Psoas muscle (tissue), 8 donors: Measurements from ENCODE around the gene CTSV. TPM values are rescaled to one million over a fixed set of nuclear protein-coding genes. Genes with fewer than 3 reads are reported as not detected.
A peak's percentile ranks its signal among the peaks of the same experiment; 100 is the strongest.
"Not testable (repeated sequence)": the region's sequence is repeated elsewhere in the genome, so short reads cannot be mapped to it uniquely, and the experiment has no call there.

ENCODE experiments used
- ATAC-seq, 4 donors: fragments of 200-7000 bp; cut with Tn5 transposase; one replicate each; pipeline ENCODE4 v1.9.1; 2020; ENCODE audit warnings: moderate library complexity in 3 of 4, mild to moderate bottlenecking in 2 of 4
- DNase-seq, 2 donors: peaks; one replicate each; pipeline ENCODE4 v3.0.0-alpha.2; 2020
- H3K27ac ChIP-seq: fragments of 200-600 bp; one replicate; pipeline ENCODE4 v1.8.0; 2022
- H3K27me3 ChIP-seq, 3 donors: fragments of 200-600 bp in 1 of 3; one replicate each; pipeline versions ENCODE4 v1.6.1 to v1.8.0; 2013 to 2022; ENCODE audit warnings: low read length in 2 of 3, mild to moderate bottlenecking in 2 of 3, moderate library complexity in 1 of 3; ENCODE audit not compliant: insufficient read depth in 3 of 3
- H3K36me3 ChIP-seq, 2 donors: fragments of 200-600 bp in 1 of 2; one replicate each; pipeline versions ENCODE4 v1.6.1 to v1.8.0; 2013 to 2022; ENCODE audit warnings: low read depth in 1 of 2, mild to moderate bottlenecking in 1 of 2, moderate library complexity in 1 of 2; ENCODE audit not compliant: insufficient read depth in 1 of 2
- H3K4me1 ChIP-seq: fragments of 200-600 bp; one replicate; pipeline ENCODE4 v1.8.0; 2022
- H3K4me3 ChIP-seq: fragments of 200-600 bp; one replicate; pipeline ENCODE4 v1.8.0; 2022; ENCODE audit warnings: mild to moderate bottlenecking
- H3K9me3 ChIP-seq: fragments of 200-600 bp; one replicate; pipeline ENCODE4 v1.8.0; 2022
- CTCF ChIP-seq: fragments of 200-600 bp; IDR thresholded peaks from one replicate; pipeline ENCODE4 v1.8.0; 2022; ENCODE audit warnings: antibody characterized with exemption
- WGBS, 3 donors: extraction: QIAGEN DNeasy Blood & Tissue Kit; methylation state at CpG; one replicate each; pipeline versions ENCODE4 v1.1.6 to v1.1.7; 2013; 5-methylcytosine and 5-hydroxymethylcytosine counted together
- intact Hi-C, 2 donors: fragments of 100-400 bp; cut with DNase I; formaldehyde crosslinking; loops; one replicate each; pipeline versions ENCODE4 v1.11.0 to v1.14.2; 2022
- polyA plus RNA-seq, 3 donors: library from polyadenylated mRNA; stranded (reverse); fragments of 200-250 nt; gene quantifications; one replicate each; pipeline ENCODE4 v1.2.3, GENCODE V29; 2013
- total RNA-seq, 4 donors: library from RNA; stranded (reverse); fragmentation: NEBNext Ultra II Directional in 2 of 4; extraction: Animal tissue kit (Norgen Biotek cat#: 25700) in 2 of 4; gene quantifications; one replicate each; pipeline versions ENCODE4 v1.2.1 to v1.2.4, GENCODE V29; 2021 to 2023
- donor health status: healthy with polysubstance abuse.
- donor health status: DM: no; HTN: no; CAD: no; lungs with moderate emphysema.
- donor health status: Bipolar disorder and iron deficiency.
- donor health status: healthy.
- donor health status: DM: yes; HTN: yes; CAD: no.
- donor health status: DM: no; HTN: no; CAD: no.
- donor health status: DM: no; HTN: no; CAD: no.
- donor health status: DM: yes; HTN: yes; CAD: no.

The CTSV gene
- total and polyA plus RNA-seq, 7 donors, result 0.17 to 1.8 (median 0.39) TPM; not detected in 1

- H3K9me3 ChIP-seq, result no peaks in the 10 kb centered on the region
- no peak for DNase-seq
- H3K27ac ChIP-seq, result no peak overlapping the region
- ATAC-seq, result peak; percentile 23 to 65 (median 40)
- intact Hi-C loops, result loop anchor here in 1 of 2 donors (5.0 kb wide), 1 partner anchor 182 kb away; no protein-coding TSS in a partner anchor
- H3K4me1 ChIP-seq, result no peaks in the 10 kb centered on the region
- no peak for TF ChIP-seq CTCF
- H3K27me3 ChIP-seq, result peaks cover 0 to 2% (median 0%) of the 10 kb centered on the region in 3 donors
- WGBS, 3 donors, result 2 to 8% (median 2%) methylated on average over 12 of the region's 12 CpGs
- no peaks in the 10 kb centered on the region for H3K36me3 ChIP-seq
- H3K4me3 ChIP-seq, result peak overlapping the region; percentile 73
Measured at GRCh38 chr9:97039514-97039860, 545 bp upstream of the CTSV start.

DNA sequence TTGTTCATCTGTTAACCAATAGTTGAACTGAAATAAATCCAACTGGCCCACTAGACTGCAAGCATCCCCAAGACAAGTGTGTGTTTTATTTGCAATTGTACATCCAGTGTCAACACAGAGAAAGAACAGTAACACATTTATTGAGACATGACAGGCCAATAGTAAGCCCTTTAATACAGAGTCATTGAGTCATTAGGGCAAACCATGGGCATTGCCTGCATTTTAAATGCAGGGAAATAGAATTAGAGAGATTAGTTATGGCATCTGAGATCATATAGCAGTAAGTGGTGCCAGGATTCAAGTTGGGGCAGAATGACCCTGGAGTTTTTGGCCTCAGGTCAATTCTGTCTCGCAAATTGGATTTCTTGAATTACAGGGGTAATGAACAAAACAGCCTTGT is 15.4 kb downstream of the CTSV start:
- H3K36me3 ChIP-seq, H3K27me3 ChIP-seq, H3K4me1 ChIP-seq, H3K9me3 ChIP-seq, DNase-seq, H3K4me3 ChIP-seq, ATAC-seq, H3K27ac ChIP-seq, intact Hi-C loops: not testable (repeated sequence)
- WGBS, 3 donors, result 55 to 75% (median 67%) methylated on average over 1 of the region's 1 CpG

- intact Hi-C loops, H3K36me3 ChIP-seq, H3K27me3 ChIP-seq, H3K4me1 ChIP-seq, H3K9me3 ChIP-seq: not testable (repeated sequence)
- WGBS, 3 donors, result 0 to 1% (median 0%) methylated on average over 54 to 95 of the region's 97 CpGs
- ATAC-seq (peak; percentile 95 to 98 (median 96)), DNase-seq (peak; percentile 71 to 86)
- Histone ChIP-seq H3K27ac (peak overlapping the region; percentile 90), H3K4me3 (peak overlapping the region; percentile 73)
Measured at GRCh38 chr9:97013151-97014132, 25.5 kb downstream of the CTSV start.

DNA sequence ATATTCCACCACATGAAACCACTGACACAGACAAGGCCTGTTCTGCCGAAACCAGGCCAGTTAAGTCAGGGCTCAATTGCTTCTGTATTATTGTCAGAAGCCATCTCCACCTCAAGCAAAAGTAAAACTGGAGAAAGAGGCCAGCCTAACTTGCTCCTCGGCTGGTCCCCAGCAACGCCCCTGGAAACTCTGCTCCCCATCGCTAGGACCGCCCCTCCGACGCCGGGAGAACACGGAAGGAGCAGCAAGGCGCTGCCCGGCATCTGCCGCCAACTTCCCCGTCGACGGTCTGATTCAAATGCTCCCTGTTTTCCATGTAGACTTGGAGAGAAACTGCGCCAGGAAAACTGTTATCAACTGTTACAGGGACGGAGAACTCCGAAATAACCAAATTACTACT is 26.3 kb downstream of the CTSV start:
- intact Hi-C loops, H3K9me3 ChIP-seq, H3K36me3 ChIP-seq, H3K4me1 ChIP-seq, DNase-seq, H3K27me3 ChIP-seq: not testable (repeated sequence)
- Histone ChIP-seq H3K4me3 (peak overlapping the region; percentile 73), H3K27ac (peak overlapping the region; percentile 90)
- ATAC-seq, result peak; percentile 26 to 47 (median 42)
- 0% methylated on average over 11 to 14 of the region's 18 CpGs for WGBS, 3 donors

DNA sequence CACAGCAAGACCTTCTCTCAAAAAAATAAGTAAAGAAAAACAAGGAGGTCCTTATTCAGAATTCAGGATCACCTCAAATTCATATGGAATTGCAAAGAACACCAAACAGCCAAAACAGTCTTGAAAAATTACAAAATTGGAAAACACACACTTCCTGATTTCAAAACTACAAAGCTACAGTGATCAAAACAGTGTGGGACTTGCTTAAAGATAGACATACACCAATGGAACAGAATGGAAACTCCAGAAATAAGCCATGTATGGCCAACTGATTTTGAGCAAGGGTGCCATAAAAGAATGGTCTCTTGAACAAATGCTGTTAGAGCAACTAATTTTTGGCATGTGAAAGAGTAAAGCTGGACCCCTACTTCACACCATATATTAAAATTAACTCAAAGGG is 36.7 kb downstream of the CTSV start:
- peaks cover 12% of the 10 kb centered on the region for H3K4me1 ChIP-seq
- H3K4me3 ChIP-seq, H3K27me3 ChIP-seq, ATAC-seq, H3K9me3 ChIP-seq, intact Hi-C loops, H3K27ac ChIP-seq, H3K36me3 ChIP-seq, DNase-seq: not testable (repeated sequence)

- DNase-seq, H3K27me3 ChIP-seq, H3K9me3 ChIP-seq, intact Hi-C loops, H3K36me3 ChIP-seq, H3K4me3 ChIP-seq, H3K27ac ChIP-seq: not testable (repeated sequence)
- WGBS, 3 donors, result 100% methylated on average over 1 of the region's 1 CpG
- ATAC-seq, result peak in 1 of 4 donors; percentile 10
- H3K4me1 ChIP-seq, result peaks cover 12% of the 10 kb centered on the region
Measured at GRCh38 chr9:97001338-97001737, 37.6 kb downstream of the CTSV start.

DNA sequence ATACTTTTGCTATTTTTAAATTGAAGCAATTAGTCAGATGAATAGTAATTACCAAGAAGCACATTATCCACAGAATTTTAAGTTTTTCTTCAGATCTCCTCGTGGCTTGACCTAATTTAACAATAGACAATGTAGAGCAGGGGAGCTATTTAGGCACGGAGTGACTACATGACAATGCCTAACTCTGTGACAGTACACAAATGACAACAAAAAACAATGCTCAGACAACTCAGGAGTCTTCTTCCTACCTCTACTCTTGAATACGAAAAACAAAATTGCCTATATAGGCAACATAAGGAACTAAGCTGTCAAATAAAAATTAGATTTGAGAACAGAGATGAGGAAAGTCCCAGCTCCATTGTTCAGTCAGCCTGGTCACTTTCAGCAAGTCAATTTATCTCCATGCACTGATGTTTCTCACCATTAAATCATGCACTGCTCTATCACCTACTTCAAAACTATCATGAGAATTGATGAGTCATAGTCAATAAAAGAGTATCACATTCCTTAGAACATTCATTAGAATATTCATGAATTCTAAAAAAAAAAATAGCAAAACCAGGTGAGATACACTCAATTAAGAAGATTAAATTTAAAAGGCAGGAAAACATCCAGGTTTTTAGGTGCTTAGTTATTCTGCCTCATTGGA is 38.7 kb downstream of the CTSV start:
- H3K27ac ChIP-seq, result peak overlapping the region; percentile 1
- H3K4me1 ChIP-seq, result peaks cover 12% of the 10 kb centered on the region
- H3K36me3 ChIP-seq, H3K9me3 ChIP-seq, intact Hi-C loops, H3K4me3 ChIP-seq, H3K27me3 ChIP-seq, DNase-seq: not testable (repeated sequence)
- ATAC-seq, result peak in 2 of 4 donors; percentile 63 to 64
- WGBS, 3 donors, result 51 to 76% (median 54%) methylated on average over 3 of the region's 3 CpGs

- H3K4me3 ChIP-seq, H3K9me3 ChIP-seq, H3K36me3 ChIP-seq, intact Hi-C loops, DNase-seq, H3K27me3 ChIP-seq: not testable (repeated sequence)
- WGBS, 3 donors, result 53 to 78% (median 67%) methylated on average over 1 of the region's 1 CpG
- ATAC-seq, result peak in 3 of 4 donors; percentile 48 to 76 (median 59)
- Histone ChIP-seq H3K27ac (peak overlapping the region; percentile 1), H3K4me1 (peaks cover 12% of the 10 kb centered on the region)
Measured at GRCh38 chr9:96999733-97000132, 39.2 kb downstream of the CTSV start.

DNA sequence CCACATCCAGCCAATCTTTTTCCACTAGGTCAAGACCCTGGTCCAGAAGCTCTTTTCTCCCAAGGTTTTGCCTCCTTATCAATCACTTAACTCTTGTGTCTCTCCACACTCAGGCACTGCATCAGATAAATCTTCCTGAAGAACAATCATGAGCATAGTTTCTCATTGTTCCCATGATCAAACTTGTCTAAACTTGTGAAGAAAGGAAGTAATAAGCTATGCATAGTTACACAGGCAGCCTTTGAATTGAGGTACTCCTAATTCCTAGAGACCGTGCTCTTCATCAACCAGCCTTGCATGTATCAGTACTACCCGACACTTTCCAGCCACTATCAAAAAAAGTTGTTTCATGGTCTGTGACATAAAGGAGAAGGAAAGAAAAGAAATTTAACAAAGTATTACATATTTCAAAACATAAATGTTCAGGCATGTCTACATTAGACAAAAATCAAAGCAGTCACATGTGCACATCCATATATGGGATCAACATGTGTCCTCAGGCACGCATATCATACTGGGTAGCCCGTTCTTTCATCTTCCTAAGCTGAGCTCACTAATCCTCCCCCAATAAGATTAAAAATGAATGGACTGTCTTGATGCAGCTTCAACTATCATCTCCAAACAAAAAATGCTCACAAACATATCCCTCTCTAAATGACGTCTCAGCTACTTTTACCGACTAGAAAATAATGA is 41.8 kb downstream of the CTSV start:
- H3K36me3 ChIP-seq, H3K4me3 ChIP-seq, H3K27me3 ChIP-seq, DNase-seq, ATAC-seq, intact Hi-C loops, H3K27ac ChIP-seq, H3K9me3 ChIP-seq: not testable (repeated sequence)
- H3K4me1 ChIP-seq, result peaks cover 12% of the 10 kb centered on the region
- WGBS, 3 donors, result 77 to 89% (median 80%) methylated on average over 4 to 5 of the region's 6 CpGs

GRCh38 chr9:96994531-96995016 is 44.4 kb downstream of the CTSV start:
- H3K27me3 ChIP-seq, H3K4me3 ChIP-seq, H3K27ac ChIP-seq, H3K9me3 ChIP-seq, H3K4me1 ChIP-seq, intact Hi-C loops, DNase-seq, H3K36me3 ChIP-seq: not testable (repeated sequence)
- no CpG with 5 or more reads among the region's 2 CpGs for WGBS, 3 donors
- ATAC-seq, result peak; percentile 79 to 94 (median 87)
